Activated CD4-positive, alpha-beta T cell treated with anti-CD3 and anti-CD28 coated beads for 4 hours (primary cell): Measurements from ENCODE around the gene MZF1.
"Not testable (repeated sequence)": the region's sequence is repeated elsewhere in the genome, so short reads cannot be mapped to it uniquely, and the experiment has no call there.

ENCODE experiments used
- DNase-seq, 2 donors: peaks; one replicate each; pipeline ENCODE4 v3.0.0-alpha.2; 2020

The MZF1 gene

GRCh38 chr19:58572818-58573657 lies at the start of gene MZF1:
Gene MZF1, minus strand, starts transcription at chr19:58573335. Its CDS starts 1,946 bp downstream, at chr19:58571389.
- peak; percentile 99 to 100 for DNase-seq

GRCh38 chr19:58607213-58607612 lies 34.1 kb upstream of the MZF1 start:
- DNase-seq: not testable (repeated sequence)

GRCh38 chr19:58606251-58606896 lies 33.2 kb upstream of the MZF1 start:
- DNase-seq: not testable (repeated sequence)

DNA sequence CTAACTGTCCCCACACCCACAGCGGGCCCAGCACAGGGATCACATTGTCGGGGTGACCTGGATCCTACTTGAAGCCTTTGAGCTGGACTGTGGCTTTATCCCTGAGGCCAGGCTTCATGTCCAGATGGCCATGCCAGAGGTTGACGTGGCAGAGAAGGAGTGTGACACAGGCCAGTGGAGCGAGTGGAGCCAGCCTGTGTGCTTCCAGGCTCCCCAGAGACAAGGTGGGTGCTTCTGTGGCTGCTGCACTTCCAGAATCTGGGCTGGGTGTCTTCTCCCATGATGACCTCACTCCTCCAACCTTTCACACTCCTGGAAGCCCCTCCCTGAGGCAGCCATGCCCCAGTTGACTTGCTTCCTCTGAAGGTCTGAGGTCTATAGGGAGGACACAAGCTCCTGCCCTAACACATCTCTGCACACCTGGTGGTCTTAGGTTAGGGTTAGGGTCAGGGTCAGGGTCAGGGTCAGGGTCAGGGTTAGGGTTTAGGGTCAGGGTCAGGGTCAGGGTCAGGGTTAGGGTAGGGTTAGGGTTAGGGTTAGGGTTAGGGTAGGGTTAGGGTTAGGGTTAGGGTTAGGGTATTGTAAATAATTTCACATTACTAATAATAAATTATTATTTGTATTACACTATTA lies 13.1 kb upstream of the MZF1 start:
- no peak for DNase-seq

- DNase-seq: no peak
Measured at GRCh38 chr19:58585442-58586132, 12.5 kb upstream of the MZF1 start.

GRCh38 chr19:58584498-58585441 lies 11.6 kb upstream of the MZF1 start:
- no peak for DNase-seq

DNA sequence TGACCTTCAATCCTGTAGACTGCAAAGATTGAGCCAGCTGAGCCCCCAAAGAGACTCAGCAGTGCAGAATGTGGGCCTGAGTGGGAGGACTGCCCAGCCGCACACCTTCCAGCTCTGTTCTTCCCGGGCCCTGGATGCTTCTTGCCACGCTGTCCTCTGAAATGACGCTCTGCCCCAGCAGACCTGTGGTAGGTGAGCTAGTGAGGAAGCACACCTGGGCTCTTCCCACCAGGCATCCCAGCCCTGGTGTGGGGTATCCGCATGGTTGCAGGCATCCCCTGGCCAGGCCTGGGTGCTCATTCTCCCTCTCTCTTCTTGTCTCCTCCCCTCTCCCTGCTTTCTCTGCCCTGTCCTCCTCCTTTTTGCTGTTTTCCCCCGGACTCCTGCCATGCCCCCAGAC lies 9.8 kb upstream of the MZF1 start:
- DNase-seq: no peak

- peak; percentile 84 to 92 for DNase-seq
Measured at GRCh38 chr19:58581227-58582141, 8.3 kb upstream of the MZF1 start.

DNA sequence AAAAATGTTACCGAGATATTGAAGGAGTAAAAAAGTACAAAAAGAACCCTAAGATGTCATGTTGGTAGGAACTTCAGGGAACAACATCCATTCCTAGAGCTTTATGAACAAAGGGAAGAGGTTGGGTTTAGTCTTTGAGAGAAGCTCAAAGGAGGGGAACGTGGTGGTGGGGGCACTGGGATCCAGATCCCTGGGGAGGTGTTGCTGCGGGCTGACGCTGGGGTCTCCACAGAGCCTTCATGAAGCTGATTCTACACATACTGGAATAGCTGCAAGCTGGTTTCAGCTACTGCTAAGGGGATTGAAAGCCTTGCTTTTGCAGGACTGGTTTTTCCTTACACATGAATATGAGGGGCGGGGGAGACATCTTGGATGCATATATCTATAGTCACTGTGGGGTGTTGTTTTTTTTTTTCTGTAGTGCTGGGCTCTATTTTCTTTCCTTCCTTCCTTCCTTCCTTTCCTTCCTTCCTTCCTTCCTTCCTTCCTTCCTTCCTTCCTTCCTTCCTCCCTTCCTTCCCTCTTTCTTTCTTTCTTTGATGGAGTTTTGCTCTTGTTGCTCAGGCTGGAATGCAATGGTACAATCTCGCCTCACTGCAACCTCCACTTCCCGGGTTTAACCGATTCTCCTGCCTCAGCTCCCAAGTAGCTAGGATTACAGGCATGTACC lies 6.5 kb upstream of the MZF1 start:
- DNase-seq: no peak

- peak in 1 of 2 donors; percentile 0 for DNase-seq
Measured at GRCh38 chr19:58578012-58578925, 5.1 kb upstream of the MZF1 start.

DNA sequence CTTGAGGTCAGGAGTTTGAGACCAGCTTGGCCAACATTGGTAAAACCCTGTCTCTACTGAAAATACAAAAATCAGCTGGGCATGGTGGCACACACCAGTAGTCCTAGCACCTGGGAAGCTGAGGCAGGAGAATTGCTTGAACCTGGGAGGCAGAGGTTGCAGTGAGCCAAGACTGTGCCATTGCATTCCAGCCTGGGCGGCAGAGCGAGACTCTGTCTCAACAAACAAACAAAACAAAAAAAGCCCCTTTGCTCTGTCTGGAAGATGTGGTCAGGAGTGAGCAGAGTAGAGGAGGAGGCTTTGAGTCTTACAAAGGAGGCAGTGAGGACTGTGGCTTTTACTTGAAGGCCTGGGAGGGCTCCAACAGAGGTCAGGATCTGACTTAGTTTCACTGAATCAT lies 4.4 kb upstream of the MZF1 start:
- not testable (repeated sequence) for DNase-seq

DNA sequence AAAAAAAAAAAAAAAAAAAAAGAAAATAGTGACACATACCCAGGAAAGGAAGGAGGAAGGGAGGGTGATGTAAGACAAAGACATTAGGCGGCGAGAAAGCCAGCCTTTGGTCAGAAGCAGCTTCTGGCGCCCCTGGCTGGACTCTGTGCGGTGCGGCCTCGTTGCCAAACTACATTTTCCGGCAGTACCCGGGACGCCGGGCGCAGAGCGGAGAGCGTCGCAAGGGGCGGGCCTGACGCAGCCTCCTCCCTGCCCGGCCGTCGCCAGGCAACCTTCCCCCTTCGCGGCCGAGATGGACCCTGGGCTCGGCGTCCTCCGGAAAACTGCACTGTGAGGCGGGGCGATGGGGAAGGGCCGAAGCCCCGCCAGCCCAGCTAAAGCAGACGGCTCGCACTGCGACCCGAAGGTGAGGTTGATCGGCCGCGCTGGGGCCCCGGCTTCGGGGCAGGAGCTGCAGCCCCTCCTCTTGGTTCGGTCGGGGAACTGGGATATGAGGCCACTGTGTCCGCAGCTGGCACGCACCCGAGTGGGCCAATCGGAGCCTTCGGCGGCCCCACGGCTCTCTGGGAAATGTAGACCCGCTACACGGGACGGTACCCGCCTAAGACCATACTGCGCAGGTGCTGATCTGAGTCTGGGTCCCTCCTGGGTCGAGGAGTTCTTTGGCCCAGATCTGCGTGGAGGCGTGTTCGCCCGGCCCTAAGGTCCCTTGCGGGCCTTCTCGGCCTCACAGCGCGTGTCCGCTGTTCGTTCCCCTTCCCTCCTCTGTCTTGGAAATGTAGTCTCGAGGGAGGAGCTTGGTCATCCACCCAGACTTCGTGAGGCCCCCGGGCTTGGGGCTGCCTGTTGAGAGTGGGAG lies 2.3 kb upstream of the MZF1 start:
- DNase-seq: peak; percentile 68 to 70

- DNase-seq: no peak
Measured at GRCh38 chr19:58573658-58574164, 576 bp upstream of the MZF1 start.

DNA sequence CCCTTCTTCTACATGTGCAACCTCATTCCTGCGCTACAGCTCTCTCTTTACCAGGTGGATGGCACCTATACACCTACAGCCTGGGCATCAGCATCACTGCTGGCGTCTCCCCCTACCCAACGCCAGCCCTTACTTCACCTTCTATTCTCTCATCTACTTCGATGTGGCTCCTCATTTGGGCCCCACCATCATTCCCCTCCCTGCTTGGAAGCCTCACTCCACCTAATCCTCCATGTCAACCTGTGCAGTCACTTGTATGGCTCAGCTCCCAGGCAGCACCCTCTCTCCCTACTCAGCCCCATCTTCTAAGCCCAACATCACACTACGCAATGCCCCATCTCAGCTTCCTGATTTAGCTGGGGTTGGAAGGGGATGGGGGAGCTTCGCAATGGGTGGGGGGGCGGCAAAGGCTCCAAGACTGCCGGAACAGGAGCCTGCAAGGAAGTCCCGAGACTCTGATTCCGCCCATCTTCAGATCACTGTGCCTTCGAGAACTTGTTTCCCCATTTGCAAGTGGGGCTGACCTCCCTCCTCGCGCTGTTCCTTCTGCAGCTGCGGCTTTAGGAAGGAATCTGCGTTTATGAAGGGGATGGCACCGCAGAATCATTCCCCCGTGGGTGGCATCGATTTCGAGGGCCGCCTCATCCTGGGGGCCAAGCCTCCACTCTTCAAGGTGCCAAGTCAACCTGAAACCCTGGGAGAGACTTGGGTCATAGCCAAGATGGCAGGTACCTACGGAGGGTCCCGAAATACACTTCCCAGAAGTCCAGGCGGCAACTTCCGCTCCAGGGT lies 913 bp downstream of the MZF1 start:
- DNase-seq: no peak

DNA sequence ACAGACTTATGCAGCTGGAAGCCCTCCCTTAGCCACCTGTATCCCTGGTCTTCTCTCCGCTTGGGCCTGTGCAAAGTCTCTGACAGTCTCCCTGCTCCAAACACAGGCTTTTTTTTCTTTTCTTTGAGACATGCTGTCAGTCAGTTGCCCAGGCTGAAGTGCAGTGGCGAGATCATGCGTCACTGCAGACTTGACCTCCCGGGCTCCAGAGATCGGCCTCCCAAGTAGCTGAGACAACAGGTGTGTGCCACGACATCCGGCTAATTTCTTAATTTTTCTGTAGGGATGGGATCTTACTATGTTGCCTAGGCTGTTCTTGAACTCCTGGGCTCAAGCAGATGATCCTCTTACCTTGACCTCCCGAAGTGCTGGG lies 1.6 kb downstream of the MZF1 start:
- peak in 1 of 2 donors; percentile 1 for DNase-seq

DNA sequence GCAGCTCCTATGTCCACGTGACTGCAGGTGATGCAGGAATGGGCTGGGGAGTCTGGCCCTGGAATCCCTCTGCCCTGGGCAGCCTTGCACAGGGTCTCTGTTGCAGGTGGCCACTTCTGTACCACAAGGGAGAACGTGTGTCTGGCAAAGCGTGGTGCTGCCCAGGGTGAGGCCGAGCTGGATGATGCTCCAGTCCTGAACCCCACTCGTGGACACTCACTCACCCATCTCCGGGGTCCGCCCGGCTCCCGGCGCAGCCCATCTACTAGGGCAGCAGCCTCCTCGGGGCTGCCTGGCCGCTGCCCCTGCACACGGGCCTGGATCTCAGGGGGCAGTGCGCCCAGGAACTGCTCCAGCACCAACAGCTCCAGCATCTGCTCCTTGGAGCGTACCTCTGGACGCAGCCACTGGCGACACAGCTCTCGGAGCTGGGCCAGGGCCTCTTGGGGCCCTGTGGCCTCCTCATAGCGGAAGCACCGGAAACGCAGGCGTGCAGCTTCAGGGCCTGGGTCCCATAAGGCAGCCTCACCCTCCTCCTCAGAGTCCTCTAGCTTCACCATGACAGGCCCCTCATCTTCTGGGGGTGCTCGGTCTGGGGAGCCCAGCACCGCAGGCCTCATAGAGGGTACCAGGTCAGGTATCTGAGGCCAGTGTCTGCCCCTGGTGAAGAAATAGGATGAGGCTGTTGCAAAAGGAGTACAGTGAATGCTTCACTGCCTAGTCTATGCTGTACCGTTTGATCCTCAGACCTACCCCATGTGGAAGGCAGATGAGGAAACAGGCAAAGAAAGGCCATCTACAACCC lies 2.2 kb downstream of the MZF1 start:
- DNase-seq: peak in 1 of 2 donors; percentile 3
